Stimulated activated CD4-positive, alpha-beta T cell treated with anti-CD3 and anti-CD28 coated beads, Interleukin-15, amount 100 ng/mL, for 48 hours (primary cell): ENCODE measurements around the gene RSF1.

Experiments used
- DNase-seq, 2 donors: peaks; one replicate each; pipeline ENCODE4 v3.0.0-alpha.2; 2020; ENCODE audit warnings: low read depth in 2 of 2

The RSF1 gene

DNA sequence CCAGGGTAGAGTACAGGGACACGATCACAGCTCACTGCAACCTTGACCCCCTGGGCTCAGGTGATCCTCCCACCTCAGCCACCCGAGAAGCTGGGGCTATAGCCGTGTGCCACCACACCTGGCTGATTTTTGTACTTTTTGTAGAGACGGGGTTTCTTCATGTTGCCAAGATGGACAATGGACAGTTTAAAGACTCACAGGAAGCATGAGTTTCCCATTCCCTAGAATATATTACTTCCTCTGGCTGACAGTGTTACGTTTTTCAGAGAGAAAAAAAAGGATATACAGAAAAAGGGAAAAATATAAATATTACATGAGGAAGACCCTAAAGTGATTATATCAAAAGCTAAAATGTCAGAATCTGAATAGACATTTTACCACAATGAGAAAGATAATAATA is 72.3 kb downstream of the RSF1 start:
- no peak for DNase-seq

DNA sequence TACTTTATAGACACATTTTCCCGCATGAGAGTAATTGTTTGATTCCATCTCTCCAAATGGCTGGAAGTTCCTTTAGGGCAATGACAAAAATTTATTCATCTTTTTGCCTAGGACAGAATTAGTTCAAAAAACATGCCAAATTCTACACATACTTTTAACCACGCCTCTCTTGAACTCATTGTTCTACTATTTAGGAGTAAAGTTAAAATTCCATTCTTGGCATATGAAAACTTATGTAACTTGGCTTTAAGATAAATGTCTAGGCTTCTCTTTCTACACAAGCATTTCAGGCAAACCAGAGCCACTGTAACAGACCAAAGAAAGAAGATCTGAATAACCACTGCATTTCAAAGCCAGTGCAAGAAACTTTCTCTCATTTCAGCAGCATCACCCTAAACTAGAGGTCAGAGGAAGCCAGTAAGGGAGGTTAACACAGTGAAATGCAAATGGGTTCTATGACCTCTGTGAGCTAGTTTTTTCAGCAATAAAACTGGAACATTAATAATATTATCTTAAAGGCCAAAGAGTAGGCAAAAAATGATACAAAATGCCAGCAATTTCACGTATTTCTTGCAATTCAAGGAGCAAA is 73.0 kb downstream of the RSF1 start:
- DNase-seq: no peak

DNA sequence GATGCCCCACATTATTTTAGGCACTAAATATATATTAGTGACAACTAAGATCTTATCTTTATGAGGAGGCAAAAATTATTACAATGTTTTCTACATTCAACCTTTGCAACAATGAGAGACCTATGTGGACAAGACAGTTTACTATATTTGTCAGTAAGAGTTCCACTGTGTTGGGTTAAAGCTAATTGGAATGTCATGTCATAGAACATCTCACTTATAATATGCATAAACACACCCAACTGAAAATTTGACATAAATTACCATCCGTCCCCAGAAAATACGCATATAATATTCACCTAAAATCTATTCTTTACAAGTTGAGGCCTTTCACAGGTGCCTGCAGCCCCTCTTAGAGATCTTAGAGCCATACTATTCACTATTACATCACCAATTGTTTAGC is 84.0 kb downstream of the RSF1 start:
- no peak for DNase-seq

DNA sequence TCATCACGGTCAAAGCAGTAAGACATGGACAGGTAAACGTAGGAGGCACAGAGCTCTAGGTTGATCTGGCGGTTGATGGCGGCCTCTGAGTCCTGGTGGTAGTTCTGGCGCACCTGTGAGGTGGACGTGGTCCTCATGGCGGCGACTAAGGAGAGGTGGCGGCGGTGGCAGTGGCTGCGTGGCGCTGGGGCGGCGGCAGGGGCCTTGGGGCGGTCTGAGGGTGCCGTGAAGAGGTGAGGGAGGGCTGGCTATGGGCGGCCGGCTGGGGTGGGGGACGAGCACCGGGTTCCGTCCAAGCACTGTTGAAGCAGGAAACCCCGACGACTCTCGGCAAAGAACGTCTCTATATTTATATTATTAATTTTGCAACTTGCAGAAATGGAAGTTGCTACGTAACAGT is 85.6 kb downstream of the RSF1 start:
- DNase-seq: no peak

- DNase-seq: no peak
These were observed 88.4 kb downstream of the RSF1 start for GRCh38 chr11:77732143-77732542.

DNA sequence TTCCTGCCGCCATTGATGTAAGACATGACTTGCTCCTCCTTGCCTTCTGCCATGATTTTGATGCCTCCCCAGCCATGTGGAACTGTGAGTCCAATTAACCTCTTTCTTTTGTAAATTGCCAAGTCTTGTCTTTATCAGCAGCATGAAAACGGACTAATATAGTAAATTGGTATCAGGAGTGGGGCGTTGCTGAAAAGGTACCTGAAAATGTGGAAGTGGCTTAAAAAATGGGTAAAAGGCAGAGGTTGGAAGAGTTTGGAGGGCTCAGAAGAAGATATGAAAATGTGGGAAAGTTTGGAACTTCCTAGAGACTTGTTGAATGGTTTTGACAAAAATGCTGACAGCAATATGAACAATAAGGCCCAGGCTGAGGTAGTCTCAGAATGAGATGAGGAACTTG is 89.7 kb downstream of the RSF1 start:
- DNase-seq: no peak

- no peak for DNase-seq
These were observed 91.5 kb downstream of the RSF1 start for GRCh38 chr11:77729063-77729462.

DNA sequence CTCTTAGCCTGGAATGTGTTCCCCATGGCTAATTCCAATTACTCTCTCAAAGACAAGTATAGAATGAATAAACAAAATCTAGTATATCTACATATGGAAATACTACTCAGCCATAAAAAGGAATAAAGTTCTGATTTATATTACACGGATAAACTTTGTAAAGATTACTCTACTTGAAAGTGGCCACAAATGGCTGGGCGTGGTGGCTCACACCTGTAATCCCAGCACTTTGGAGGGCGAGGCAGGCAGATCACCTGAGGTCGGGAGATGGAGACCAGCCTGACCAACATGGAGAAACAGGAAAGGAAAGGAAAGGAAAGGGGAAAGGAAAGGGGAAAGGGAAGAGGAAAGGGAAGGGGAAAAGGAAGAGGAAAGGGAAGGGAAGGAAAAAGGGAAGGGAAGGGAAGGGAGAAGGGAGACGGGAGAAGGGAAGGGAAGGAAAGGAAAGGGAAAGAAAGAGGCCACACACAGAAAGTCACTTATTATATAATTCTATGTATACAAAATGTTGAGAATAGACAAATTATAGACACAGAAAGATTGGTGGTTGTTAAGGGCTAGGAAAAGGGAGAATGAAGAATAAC is 92.2 kb downstream of the RSF1 start:
- DNase-seq: no peak

DNA sequence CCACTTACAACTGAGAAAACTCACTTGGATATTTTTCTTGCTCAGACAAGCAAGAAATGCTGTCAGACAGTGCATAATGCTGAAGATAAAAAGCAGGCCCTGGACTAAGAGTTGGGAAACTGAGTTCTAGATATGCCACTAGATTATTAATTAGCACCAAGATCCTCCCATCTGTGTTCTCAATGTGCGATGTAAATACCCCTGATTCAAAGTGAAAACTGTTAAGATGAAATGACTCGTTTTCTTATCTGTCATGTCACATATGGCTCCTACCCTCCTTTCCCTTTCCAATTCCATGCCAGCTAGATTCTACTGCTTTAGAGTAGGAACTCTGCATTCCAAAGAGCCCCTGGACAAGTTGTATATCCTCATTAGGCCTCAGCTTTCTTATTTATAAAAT is 94.0 kb downstream of the RSF1 start:
- DNase-seq: no peak

DNA sequence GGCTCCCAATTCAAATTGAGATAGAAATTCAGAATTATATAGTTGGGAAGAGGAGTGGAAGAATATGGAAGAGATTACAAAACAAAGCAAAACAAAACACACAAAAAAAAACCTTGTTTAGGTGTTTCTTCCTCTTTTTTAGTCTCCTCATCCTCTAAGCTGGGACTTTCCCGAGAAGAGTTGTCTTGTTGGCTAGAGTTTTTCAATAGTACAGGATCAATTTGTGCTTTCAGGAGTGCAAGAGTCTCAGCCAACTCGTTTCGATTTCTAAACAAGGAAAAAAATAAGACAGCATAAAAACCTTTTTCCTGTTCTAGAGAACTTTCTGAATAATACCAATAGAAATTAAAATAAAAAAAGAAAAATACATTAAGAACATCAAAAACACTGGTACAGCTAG is 95.1 kb downstream of the RSF1 start:
- no peak for DNase-seq

- no peak for DNase-seq
These were observed 95.9 kb downstream of the RSF1 start for GRCh38 chr11:77724636-77725035.

GRCh38 chr11:77723024-77723423 is 97.5 kb downstream of the RSF1 start:
- no peak for DNase-seq

DNA sequence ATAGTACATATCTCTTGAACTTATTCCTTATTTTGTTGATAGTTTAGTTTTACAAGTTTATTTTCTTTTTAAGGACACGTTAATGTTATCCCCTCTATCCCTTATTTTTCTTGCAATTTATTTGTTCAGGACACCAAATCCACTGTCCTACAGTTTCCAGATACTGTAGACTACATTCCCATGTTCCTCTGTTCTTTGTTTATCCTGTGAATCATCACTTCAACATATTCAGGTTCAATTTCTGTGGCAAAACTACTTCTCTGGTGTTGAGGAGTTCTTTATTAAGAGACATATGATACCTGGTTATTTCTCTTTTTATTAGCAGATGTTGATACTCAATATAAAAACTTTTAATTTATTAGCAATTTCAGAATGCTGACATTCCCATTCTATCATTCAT is 110.2 kb downstream of the RSF1 start:
- no peak for DNase-seq

GRCh38 chr11:77705876-77706579 is 114.5 kb downstream of the RSF1 start:
- no peak for DNase-seq

DNA sequence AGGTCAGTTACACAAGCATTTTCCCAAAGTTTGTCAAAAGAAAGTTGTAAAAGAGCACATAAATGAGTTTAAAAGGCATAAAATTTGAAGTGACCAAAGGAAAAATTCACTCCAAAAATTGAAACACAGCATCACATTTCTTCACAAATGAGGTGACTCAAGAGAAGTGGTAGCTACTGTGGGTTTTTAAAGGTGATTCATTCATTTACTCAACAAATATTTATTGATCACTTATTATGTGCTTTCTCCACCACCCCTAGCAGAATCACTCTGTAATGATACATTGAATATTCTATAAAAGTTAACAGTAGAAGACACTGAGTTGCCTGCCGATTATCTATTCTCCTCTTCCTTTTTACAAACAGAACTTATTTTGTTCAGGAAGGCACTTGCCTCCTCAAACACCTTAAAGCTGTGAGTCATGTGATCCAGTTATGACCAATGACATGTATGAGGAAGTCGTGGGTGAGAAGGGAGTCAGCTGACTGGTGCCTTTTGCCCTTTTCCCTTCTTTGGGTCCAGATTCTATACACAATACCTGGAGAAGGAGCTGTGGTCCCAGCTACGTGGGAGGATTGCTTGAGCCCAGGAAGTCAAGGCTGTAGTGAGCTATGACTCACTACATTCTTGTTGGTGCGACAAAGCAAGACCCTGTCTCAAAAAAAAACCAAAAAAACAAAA is 115.2 kb downstream of the RSF1 start:
- peak in 1 of 2 donors; percentile 2 for DNase-seq

DNA sequence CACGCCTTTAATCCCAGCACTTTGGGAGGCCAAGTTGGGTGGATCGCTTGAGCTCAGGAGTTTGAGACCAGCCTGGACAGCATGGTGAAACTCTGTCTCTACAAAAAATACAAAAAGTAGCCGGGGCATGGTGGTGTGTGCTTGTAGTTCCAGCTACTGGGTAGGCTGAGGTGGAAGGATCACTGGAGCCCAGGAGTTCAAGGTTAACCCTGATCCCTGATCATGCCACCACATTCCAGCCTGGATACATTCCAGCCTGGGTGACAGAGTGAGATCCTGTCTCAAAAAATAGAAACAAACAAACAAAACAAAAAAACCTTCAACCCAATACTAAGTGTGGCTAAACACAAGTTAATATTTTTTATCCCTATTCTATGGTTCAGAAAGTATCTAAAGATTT is 116.5 kb downstream of the RSF1 start:
- DNase-seq: no peak

- DNase-seq: no peak
These were observed 121.1 kb downstream of the RSF1 start for GRCh38 chr11:77699425-77699824.

DNA sequence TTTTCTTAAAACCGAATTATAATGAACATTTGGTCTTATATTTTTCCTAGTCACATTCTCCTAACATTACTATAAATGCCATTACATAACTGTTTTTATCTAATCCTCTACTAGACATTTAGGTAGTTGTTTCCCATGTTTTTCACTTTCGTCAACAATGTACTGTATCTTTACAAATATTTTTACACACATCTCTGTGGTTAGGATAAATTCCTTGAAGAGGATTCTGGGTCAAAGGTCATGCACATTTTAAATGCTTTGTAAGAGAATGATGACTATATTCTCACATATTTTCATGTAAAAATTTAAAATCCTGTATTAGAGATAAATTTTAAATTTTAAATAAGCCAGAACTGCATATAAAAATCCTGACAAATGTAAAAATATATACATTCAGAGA is 121.6 kb downstream of the RSF1 start:
- DNase-seq: no peak

DNA sequence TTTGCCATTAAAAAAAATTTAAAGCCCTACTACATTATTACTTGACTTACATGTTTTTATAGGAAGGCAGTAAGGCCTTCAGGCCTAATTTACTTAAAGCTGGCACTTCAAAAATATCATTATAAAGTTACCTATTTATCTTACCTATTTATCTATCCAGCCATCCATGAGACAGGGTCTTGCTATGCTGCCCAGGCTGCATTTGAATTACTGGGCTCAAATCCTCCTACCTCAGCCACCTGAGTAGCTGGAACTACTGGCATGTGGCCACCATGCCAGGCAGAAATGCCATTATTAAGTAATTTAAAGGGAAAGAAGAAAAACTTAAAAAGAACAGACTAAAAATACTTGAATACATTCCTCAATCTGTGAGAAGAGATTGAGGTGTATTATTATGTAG is 122.7 kb downstream of the RSF1 start:
- DNase-seq: no peak

DNA sequence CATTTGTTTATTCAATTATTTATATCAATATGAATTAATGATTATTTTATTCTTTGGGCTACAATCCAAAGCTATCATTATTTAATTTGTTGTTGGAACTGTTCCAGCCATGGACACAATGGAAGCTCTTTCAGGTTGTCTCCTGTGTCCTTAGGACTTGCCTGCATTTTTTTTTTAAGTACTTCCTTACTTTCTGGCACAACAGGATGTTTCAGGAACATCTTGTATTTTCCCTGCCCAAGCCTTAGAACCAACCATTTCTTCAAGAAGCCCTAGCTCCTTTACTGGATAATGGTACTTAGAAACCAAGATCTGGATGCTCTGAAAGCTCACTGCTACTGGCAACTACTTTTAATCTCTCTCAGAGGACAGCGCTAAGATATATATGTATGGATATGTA is 125.1 kb downstream of the RSF1 start:
- no peak for DNase-seq

- DNase-seq: no peak
These were observed 129.9 kb downstream of the RSF1 start for GRCh38 chr11:77690649-77691048.

- no peak for DNase-seq
These were observed 133.4 kb downstream of the RSF1 start for GRCh38 chr11:77687088-77687487.

DNA sequence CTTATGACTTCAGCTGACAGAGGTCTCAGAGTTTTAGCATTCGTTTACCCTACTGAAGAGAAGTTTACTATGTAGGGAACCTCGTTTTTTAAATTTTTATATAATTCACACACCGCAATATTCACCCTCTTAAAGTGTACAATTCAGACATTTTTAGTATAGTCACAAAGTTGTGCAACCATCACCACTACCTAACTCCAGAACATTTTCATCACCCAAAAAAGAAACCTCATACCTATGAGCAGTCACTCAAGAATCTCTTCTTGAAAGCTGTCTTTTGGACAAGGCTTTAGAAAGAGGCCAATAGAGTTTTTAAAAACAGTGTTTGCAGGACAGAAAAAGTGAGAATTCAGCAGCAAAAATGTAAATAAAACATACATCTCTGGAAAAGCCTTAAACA is 143.4 kb downstream of the RSF1 start:
- DNase-seq: no peak
